GM12801 (cell line): ENCODE results near the gene AOX1.

Experiments
- TF ChIP-seq, protein P1 (sequence below): IDR thresholded peaks from one replicate; pipeline ENCODE4 v1.5.1; 2011; ENCODE audit warnings: control low read depth; ENCODE audit not compliant: insufficient read length; ENCODE audit errors: extremely low read depth

The AOX1 gene

DNA sequence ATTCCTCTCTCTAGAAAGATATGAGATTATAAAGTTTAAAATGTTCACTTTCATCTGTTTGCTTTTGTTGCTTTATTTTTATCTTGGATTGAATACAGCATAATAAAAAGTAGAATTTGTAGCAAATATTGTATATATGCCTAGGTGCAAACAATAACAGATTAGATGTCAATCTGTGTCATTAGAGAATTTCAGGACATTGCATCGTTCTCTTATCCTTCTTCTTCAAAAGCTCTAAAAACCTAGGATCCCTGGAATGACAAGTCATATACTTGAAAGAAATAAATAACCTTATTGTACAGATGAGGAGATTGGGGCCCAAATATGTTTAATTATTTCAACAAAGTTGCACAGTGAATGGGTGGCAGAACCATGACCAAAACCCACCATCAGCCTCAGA lies 123.1 kb downstream of the AOX1 start:
- TF ChIP-seq, protein P1, sequence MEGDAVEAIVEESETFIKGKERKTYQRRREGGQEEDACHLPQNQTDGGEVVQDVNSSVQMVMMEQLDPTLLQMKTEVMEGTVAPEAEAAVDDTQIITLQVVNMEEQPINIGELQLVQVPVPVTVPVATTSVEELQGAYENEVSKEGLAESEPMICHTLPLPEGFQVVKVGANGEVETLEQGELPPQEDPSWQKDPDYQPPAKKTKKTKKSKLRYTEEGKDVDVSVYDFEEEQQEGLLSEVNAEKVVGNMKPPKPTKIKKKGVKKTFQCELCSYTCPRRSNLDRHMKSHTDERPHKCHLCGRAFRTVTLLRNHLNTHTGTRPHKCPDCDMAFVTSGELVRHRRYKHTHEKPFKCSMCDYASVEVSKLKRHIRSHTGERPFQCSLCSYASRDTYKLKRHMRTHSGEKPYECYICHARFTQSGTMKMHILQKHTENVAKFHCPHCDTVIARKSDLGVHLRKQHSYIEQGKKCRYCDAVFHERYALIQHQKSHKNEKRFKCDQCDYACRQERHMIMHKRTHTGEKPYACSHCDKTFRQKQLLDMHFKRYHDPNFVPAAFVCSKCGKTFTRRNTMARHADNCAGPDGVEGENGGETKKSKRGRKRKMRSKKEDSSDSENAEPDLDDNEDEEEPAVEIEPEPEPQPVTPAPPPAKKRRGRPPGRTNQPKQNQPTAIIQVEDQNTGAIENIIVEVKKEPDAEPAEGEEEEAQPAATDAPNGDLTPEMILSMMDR, result no peak

DNA sequence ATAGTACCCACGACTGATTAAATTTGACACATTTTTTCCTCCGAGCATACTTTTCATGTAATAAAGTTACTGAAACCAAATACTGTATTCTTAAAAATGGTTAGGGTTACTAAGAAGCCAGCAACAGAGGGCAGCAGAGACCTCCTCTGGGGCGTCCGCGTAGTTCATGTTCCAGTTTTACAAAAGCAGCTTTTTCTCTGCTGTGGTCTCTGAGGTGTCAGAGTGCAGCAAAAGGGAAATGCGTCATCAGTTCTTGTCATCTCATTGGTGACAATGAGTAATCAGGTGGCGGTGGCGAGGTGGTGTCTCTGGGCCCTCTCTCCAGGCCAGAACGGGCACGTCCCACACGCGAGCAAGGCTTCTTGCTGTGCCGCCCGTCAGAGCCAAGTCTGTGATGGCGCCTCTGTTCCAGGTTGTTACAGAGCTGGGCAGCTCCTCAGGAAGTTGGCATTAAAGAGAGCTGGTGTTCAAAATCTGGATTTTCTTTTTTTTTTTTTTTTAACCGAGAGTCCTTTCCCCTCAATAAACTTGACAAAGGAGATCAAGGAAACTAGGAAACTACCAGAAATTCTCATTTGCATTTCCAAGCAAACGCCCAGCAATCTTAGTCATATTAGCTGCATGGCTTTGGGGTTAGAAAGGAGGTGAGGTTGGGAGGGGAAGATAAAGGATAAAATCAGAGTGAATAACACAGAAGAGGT lies 127.3 kb downstream of the AOX1 start:
- TF ChIP-seq, protein P1, result no peak

DNA sequence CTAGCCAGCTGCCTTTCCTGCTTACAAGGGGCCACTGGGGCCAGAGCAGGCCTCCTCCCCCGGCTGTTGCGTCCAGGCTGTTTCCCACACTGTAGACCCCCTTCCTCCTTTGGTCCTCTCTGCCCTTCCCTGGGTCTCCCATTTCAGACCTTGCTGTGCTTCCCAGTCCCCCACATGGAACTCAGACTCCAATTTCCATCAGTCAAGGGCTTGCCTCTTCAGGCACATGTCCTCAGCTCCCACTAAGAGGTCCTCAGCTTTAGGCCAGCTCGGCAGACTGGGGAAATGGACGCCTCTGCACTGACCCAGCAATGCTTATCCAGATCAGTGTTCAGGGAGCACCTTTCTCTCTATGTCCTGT lies 127.9 kb downstream of the AOX1 start:
- TF ChIP-seq, protein P1, result no peak

DNA sequence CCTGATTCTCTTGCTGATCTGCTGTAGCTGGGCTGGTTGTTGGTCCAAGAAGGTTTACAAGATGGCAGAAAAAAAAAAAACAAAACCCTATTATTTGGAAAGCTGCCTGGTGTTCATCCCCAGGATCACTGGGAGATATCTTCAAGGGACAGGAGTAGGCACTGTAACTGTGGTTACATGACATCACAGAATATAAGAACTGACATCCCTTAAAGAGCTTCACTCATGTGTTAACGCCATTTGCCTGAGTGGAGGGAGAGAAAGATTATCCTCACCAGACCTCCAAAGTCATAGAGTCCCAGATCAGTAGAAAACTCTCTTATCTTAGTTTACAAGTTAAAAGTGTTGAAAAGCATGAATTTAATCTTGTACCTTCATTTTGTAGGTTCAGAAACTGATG lies 130.6 kb downstream of the AOX1 start:
- TF ChIP-seq, protein P1, result no peak
